GM18951 (cell line): ENCODE measurements around the gene ZBTB24.

Experiments
- POLR2A ChIP-seq: IDR thresholded peaks from 4 replicates; pipeline ENCODE4 v1.6.1; 2011; ENCODE audit warnings: mild to moderate bottlenecking; ENCODE audit not compliant: insufficient read length, insufficient read depth; ENCODE audit errors: extremely low read depth
- in situ Hi-C: fragments of 300-500 bp; cut with MboI; formaldehyde crosslinking; loops from one replicate; pipeline ENCODE4 v1.12.0; 2022; ENCODE audit warnings: low sequenced_read_pairs, mixed read lengths, inconsistent platforms; ENCODE audit not compliant: unreplicated experiment

The ZBTB24 gene

GRCh38 chr6:109456111-109456583, 26.9 kb downstream of the ZBTB24 start:
- TF ChIP-seq POLR2A, result no peak
- in situ Hi-C loops, result no loop called here

DNA sequence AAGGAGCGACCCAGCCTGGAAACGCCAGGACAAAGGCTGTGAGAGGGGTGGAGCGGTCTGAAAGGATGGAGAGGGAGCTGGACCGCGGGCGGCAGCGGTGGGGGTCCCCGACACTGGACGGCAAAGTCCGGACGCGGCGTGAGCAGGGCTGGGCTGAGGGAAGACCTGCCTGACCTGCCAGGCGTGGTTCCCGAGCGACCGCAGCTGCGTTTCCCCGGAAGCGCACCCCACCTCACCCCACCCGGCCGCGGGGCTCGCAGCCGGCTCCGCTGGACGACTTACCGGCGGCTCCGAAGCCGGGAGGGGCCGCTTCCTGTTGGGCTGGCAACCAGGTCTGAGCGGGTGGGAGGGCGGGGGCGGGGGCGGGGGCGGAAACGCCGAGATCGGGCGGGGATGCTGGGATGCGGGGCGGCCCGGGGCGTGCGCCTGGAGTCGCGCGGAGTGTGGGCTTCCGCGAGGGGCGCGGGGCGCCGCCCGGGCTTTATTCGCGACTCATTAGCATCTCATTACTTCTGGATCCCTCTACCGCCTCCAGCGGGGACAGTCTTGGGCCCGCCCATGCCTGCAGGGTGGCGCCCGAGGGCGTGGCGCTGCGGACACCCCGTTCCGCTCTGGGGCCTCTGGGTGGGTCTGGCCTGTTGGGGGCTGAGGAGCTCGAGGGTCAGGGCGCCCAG, 27.4 kb downstream of the ZBTB24 start, which contains the start of gene MICAL1:
Gene MICAL1 (minus strand): TSS at position 336 of the 674 bp plus-strand sequence. CDS start 1,576 bp downstream, outside the sequence.
- in situ Hi-C loops, result no loop called here
- peak; percentile 76 for TF ChIP-seq POLR2A

DNA sequence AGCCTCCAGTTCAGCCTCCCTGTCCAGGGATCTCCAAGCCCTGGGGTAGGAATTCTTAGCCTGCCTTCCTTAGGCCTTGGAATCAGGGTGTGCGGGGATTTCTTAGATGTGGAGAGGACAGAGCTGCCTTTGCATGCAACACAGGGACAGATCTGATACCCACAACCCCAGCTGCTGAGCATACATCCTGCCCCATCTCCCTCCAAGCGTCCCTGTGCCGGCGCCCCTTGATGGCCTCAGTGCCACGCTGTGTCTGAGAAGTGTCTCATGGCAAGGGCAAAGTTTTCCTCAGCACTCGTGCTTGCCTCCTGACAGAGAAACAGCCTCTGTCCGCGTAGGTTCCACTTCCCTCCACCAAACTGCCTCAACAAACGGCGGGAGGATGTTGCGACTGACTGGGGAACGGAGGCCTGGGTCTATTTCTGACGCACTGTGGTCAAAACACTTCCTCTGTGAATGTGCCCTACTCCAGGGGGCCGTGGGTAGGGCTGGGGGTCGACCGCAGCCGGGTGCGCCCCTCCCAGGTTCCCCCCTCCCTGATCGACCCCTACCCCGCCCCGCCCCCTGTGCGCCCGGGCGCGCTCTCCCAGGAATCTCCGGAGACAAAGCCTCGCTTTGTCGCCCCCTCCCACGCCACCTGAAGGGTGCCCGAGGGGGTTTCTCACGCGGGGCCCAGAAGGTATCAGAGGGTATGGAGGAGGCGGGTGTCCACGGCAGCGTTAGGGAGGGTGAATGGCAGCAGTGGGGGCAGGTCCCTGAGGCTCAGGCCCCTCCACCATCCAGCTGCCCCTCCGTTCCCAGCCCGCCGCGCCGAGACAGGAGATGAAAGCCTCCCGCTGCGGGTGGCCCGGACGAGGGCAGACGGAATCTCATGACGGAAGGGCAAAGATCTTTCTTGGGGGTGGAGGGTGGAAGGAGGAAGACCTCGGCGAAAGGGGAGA, 28.3 kb downstream of the ZBTB24 start:
- in situ Hi-C loops, result no loop called here
- TF ChIP-seq POLR2A, result peak; percentile 56

DNA sequence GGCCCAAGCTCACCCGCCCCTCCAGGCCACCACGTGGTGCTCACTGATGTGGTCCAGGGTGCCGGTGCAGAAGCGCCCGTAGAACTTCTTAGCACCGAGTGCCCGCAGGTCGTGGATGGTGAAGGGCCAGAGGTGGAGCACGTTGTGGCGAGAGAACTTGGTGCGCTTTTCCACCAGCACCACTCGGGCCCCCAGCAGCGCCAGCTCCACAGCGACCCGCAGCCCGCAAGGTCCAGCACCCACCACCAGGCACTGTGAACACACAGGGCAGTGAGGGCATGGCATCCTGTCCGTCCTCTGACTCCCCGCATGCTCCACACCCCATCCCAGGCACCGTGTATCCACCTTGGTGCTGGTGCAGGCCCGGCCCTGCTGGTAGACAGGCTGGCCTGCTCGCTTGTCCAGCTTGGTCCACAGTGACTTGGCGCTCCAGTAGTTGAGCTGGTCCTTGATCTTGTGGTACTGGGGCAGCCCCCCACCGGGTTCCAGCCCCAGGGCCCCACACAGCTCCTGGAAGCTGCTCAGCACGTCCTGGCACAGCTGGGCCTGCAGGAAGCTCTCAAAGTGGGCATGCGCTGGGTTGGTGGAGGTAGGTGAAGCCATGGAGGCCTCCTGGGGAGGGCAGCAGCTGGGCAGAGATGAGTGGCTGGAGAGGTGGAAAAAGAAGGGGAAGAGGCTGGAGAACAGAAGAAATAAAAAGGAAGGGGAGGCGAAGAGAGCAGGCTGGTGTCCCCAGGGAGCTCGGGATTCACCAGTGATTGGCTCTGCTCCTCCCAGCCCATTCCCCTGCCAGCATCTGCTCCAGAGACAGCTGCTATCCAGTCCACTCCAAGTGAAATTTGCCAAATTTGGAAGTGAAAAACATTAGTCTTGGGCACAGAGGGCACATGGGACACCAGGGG, 29.2 kb downstream of the ZBTB24 start:
- peak; percentile 22 for TF ChIP-seq POLR2A
- in situ Hi-C loops, result no loop called here

GRCh38 chr6:109453156-109453555, 29.9 kb downstream of the ZBTB24 start:
- in situ Hi-C loops, result no loop called here
- TF ChIP-seq POLR2A, result no peak

DNA sequence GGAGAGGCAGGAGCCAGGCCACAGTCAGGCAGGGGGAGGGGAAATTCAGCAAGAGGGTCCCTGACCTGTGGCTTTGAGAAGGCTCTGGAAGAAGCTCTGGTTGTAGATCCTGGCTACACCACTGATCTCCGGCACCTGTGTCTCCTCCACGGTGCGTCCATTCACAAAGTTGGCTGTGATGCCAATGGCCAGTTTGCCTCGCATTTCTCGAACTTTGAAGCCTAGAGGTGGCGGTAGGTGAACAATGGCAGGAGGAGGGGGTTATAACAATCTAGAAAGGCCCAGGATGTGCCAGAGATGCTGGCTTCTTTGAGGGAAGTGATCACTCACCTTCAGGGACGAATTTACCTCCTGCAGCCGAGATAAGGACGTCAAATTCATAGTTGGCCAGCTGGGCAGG, 30.8 kb downstream of the ZBTB24 start:
- in situ Hi-C loops, result no loop called here
- no peak for TF ChIP-seq POLR2A

- in situ Hi-C loops, result no loop called here
- TF ChIP-seq POLR2A, result no peak
These were observed 31.6 kb downstream of the ZBTB24 start for GRCh38 chr6:109451376-109451775.

GRCh38 chr6:109450801-109451200, 32.2 kb downstream of the ZBTB24 start:
- no peak for TF ChIP-seq POLR2A
- in situ Hi-C loops, result no loop called here

DNA sequence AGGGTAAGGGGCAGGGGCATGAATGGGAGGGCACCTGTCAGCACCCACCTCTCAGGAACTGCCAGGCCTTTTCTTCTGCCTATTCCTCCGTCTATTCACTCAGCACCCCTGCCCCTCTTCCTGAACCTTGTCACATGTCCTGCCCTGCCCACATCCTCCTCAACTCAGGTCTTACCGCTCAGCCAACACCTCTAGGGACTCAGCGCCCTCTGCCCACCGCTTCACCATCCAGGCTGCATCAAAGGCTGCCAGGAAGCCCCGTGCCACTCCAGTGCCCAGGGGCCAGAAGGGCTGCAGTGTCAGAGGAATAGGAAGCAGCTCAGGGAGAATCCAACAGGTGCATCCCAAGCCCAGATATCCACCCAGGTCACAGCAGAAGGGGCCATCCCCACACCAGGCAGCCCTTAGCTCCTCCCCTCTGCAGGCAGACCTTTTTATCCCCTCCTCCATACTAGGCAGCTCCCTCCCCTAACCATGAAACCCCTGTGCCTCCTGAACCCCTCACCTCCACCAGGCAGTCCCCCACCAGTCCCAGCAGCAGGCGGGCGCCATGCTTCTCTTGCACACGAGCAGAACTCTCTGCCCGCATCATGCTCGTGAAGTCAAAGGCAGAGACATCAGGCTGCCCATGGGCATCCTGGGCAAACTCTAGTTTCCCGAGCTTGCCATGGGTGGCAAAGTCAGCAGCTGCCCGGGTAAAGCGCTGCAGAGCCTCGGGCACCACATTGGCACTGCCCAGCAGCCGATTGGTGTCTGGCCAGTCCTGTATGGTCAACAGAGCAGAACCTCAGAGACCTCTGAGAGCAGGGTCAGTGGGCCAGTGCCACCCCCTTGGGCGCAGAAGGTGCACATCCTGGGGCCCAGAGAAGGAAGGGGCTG, 33.0 kb downstream of the ZBTB24 start:
- in situ Hi-C loops, result no loop called here
- TF ChIP-seq POLR2A, result no peak

GRCh38 chr6:109449064-109449794, 33.8 kb downstream of the ZBTB24 start:
- in situ Hi-C loops, result no loop called here
- TF ChIP-seq POLR2A, result no peak

- in situ Hi-C loops, result no loop called here
- peak; percentile 13 for TF ChIP-seq POLR2A
These were observed 34.4 kb downstream of the ZBTB24 start for GRCh38 chr6:109448615-109449014.
